PC-9 (cell line): ENCODE measurements around the gene SLC25A14. TPM values are rescaled to one million over a fixed set of nuclear protein-coding genes. Genes with fewer than 3 reads are reported as not detected.
"Not testable (repeated sequence)": the region's sequence is repeated elsewhere in the genome, so short reads cannot be mapped to it uniquely, and the experiment has no call there.

ENCODE experiments used
- BruUV-seq: library from RNA; stranded (reverse); fragments of 400-500 nt; replicated peaks from 2 replicates; lab custom pipeline; 2021; lab: Mats Ljungman, UMichigan
- CTCF ChIA-PET: fragments of 300-600 bp; sonication (Branson Sonifier 250); formaldehyde crosslinking; loops from one replicate; lab custom pipeline; 2022; ENCODE audit warnings: antibody characterized with exemption; lab: Charles Lee
- POLR2A ChIA-PET: fragments of 300-600 bp; sonication (Branson Sonifier 250); formaldehyde crosslinking; loops from one replicate; lab custom pipeline; 2022; ENCODE audit warnings: antibody characterized with exemption; ENCODE audit not compliant: unreplicated experiment; lab: Charles Lee
- DNase-seq, 2 experiments: peaks; one replicate each; pipeline versions ENCODE4 v3.0.0 to v3.0.0-alpha.2; 2015 to 2022; ENCODE audit warnings: mixed read lengths in 1 of 2
- H2AFZ ChIP-seq: fragments of 200-600 bp; sonication (generic); 2 replicates; pipeline ENCODE4 v1.8.1; 2017; ENCODE audit warnings: antibody characterized with exemption
- H3F3A ChIP-seq: fragments of 200-600 bp; sonication (generic); 2 replicates; pipeline ENCODE4 v1.8.1; 2017; ENCODE audit warnings: antibody characterized with exemption, mild to moderate bottlenecking, low read depth; ENCODE audit not compliant: insufficient read depth
- H3K27ac ChIP-seq: fragments of 200-600 bp; sonication (generic); 2 replicates; pipeline ENCODE4 v1.6.1; 2016; ENCODE audit warnings: mixed run types
- H3K27me3 ChIP-seq: fragments of 200-600 bp; sonication (generic); 2 replicates; pipeline ENCODE4 v1.6.1; 2016; ENCODE audit warnings: low read depth, mixed run types; ENCODE audit not compliant: insufficient read depth
- H3K36me3 ChIP-seq: fragments of 200-600 bp; sonication (generic); 2 replicates; pipeline ENCODE4 v1.6.1; 2016; ENCODE audit warnings: low read depth, mixed run types
- H3K4me1 ChIP-seq: fragments of 200-600 bp; sonication (generic); replicated peaks from 2 replicates; pipeline ENCODE4 v1.6.1; 2016; ENCODE audit warnings: mixed run types; ENCODE audit not compliant: insufficient read depth
- H3K4me2 ChIP-seq: fragments of 200-600 bp; sonication (generic); 2 replicates; pipeline ENCODE4 v1.6.1; 2017; ENCODE audit warnings: mixed run types
- H3K4me3 ChIP-seq: fragments of 200-600 bp; sonication (generic); 2 replicates; pipeline ENCODE4 v1.6.1; 2016; ENCODE audit warnings: mixed run types
- H3K79me2 ChIP-seq: fragments of 200-600 bp; sonication (generic); 2 replicates; pipeline ENCODE4 v1.6.1; 2017; ENCODE audit warnings: low read depth, mixed run types
- H3K9me2 ChIP-seq: fragments of 200-600 bp; sonication (generic); 2 replicates; pipeline ENCODE4 v1.8.1; 2017; ENCODE audit warnings: mild to moderate bottlenecking; ENCODE audit not compliant: insufficient read depth
- H3K9me3 ChIP-seq: fragments of 200-600 bp; sonication (generic); 2 replicates; pipeline ENCODE4 v1.8.1; 2016; ENCODE audit warnings: low read depth; ENCODE audit not compliant: insufficient read depth
- H4K20me1 ChIP-seq: fragments of 200-600 bp; sonication (generic); 2 replicates; pipeline ENCODE4 v1.8.1; 2017; ENCODE audit not compliant: insufficient read depth
- CTCF ChIP-seq: fragments of 200-600 bp; sonication (generic); conservative IDR thresholded peaks from 2 replicates; pipeline ENCODE4 v1.6.1; 2017; ENCODE audit warnings: mixed run types, antibody characterized with exemption, mild to moderate bottlenecking, moderate library complexity
- EZH2 ChIP-seq: fragments of 200-600 bp; sonication (generic); IDR thresholded peaks from 2 replicates; pipeline ENCODE4 v1.8.0; 2017; ENCODE audit warnings: antibody characterized with exemption, low read depth
- intact Hi-C: fragments of 100-400 bp; cut with micrococcal nuclease; formaldehyde crosslinking; loops from one replicate; pipeline ENCODE4 v1.10.0; 2022; ENCODE audit not compliant: unreplicated experiment
- total RNA-seq: library from RNA; stranded (reverse); gene quantifications from 2 replicates; pipeline ENCODE4 v1.2.3, GENCODE V29; 2021

The SLC25A14 gene
- total RNA-seq, 1 experiment from 2014 or later = 30.4 TPM

GRCh38 chrX:130304587-130305368 is 34.9 kb upstream of the SLC25A14 start:
- H4K20me1 ChIP-seq = no peaks in the 10 kb centered on the region
- no peak overlapping the region for H3K4me3 ChIP-seq
- no peaks in the 10 kb centered on the region for H3K4me1 ChIP-seq
- no peak overlapping the region for H2AFZ ChIP-seq
- H3F3A ChIP-seq = no peaks in the 10 kb centered on the region
- BruUV-seq = no TSS peak
- TF ChIP-seq EZH2 = no peak
- no peak for TF ChIP-seq CTCF
- ChIA-PET CTCF (no interaction called here), POLR2A (no interaction called here)
- no peaks in the 10 kb centered on the region for H3K27me3 ChIP-seq
- no peaks in the 10 kb centered on the region for H3K9me2 ChIP-seq
- no peaks in the 10 kb centered on the region for H3K36me3 ChIP-seq
- intact Hi-C loops = no loop called here
- peaks cover 3% of the 10 kb centered on the region; the same call in 1 of the 2 replicates for H3K9me3 ChIP-seq
- H3K4me2 ChIP-seq = no peak overlapping the region
- H3K27ac ChIP-seq = no peak overlapping the region
- no peaks in the 10 kb centered on the region for H3K79me2 ChIP-seq
- DNase-seq = no peak

DNA sequence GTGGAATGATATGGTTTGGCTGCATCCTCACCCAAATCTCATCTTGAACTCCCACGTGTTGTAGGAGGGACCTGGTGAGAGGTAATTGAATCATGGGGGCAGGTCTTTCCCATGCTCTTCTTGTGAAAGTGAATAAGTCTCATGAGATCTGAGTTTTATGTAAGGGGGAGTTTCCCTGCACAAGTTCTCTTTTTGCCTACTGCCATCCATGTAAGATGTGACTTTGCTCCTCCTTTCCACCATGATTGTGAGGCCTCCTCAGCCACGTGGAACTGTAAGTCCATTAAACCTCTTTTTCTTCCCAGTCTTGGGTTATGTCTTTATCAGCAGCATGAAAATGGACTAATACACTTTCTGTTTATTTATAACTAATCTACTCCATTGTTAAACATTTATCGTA is 19.8 kb upstream of the SLC25A14 start:
- H3K4me3 ChIP-seq, H3K9me3 ChIP-seq, H3K36me3 ChIP-seq, H3K9me2 ChIP-seq, POLR2A ChIA-PET, H3F3A ChIP-seq, H3K27ac ChIP-seq, DNase-seq, H3K79me2 ChIP-seq, H2AFZ ChIP-seq, H3K27me3 ChIP-seq, H3K4me1 ChIP-seq, BruUV-seq, H3K4me2 ChIP-seq, intact Hi-C loops, CTCF ChIA-PET, H4K20me1 ChIP-seq: not testable (repeated sequence)

DNA sequence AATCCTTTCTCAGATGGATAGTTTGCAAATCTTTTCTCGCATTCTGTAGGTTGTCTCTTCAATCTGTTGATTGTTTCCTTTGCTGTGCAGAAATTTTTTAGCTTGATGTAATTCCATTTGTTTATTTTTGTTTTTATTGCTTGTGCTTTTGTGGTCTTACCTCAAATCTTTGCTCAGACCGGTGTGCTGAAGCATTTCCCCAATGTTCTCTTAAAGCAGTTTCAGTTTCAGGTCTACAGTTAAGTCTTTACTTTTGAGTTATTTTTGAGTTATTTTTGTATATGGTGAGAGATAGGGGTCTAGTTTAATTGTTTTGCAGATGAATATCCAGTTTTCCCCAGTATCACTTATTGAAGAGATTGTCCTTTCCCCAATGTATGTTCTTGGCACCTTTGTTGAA is 18.2 kb upstream of the SLC25A14 start:
- TF ChIP-seq CTCF = no peak
- no peak for TF ChIP-seq EZH2
- no TSS peak for BruUV-seq
- Histone ChIP-seq H3K4me1 (no peaks in the 10 kb centered on the region), H3K79me2 (no peaks in the 10 kb centered on the region), H4K20me1 (no peaks in the 10 kb centered on the region), H3K27me3 (no peaks in the 10 kb centered on the region; the same call in 1 of the 2 replicates), H3K4me3 (no peak overlapping the region), H3K9me3 (no peaks in the 10 kb centered on the region), H3K9me2 (no peaks in the 10 kb centered on the region), H3K4me2 (no peak overlapping the region), H3K36me3 (no peaks in the 10 kb centered on the region), H3F3A (no peaks in the 10 kb centered on the region), H2AFZ (no peak overlapping the region), H3K27ac (no peak overlapping the region)
- POLR2A ChIA-PET = no interaction called here
- intact Hi-C loops = no loop called here
- CTCF ChIA-PET = no interaction called here
- no peak for DNase-seq
